Measurements from ENCODE around the gene RANBP1. TPM values are rescaled to one million over a fixed set of nuclear protein-coding genes. Genes with fewer than 3 reads are reported as not detected.
A peak's percentile ranks its signal among the peaks of the same experiment; 100 is the strongest.

RANBP1 gene
- total RNA-seq, 1 donor: 191 TPM

DNA sequence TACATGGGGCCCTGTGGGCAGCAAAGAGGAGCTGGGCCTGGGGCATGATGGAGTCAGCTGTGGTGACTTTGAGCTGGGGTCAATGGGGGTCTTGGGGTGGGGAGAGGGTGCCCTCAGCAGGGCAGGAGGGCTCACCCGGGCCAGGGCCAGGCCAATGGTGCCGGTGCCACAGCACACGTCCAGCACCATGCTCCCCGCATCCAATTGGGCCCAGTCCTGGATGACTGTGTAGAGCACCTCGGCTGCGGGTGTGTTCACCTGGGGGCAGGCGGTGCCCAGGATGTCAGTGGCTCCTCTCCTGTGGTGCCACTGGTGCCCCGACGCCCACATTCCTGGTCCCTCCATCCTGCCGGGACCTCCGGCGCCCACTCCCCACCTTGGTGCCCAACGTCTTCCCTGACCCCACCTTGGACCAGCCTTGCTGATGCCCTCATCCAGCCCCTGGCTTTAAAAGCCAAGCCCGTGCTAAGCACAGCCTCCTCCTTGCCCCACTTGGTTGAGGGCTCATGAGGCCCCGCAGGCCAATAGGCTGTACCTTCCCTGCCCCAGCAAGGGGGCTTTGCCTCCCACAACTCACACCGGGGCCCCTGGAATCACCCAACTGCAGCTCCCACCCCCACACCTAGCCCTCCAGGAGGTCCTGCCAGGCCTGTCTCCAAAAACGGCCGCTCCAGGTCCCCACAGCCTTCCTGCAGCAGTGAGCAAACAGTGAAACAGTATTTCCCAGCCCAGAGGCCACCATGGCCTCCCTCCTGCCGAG lies 2.2 kb upstream of the RANBP1 start:
- TF ChIP-seq, protein P1, sequence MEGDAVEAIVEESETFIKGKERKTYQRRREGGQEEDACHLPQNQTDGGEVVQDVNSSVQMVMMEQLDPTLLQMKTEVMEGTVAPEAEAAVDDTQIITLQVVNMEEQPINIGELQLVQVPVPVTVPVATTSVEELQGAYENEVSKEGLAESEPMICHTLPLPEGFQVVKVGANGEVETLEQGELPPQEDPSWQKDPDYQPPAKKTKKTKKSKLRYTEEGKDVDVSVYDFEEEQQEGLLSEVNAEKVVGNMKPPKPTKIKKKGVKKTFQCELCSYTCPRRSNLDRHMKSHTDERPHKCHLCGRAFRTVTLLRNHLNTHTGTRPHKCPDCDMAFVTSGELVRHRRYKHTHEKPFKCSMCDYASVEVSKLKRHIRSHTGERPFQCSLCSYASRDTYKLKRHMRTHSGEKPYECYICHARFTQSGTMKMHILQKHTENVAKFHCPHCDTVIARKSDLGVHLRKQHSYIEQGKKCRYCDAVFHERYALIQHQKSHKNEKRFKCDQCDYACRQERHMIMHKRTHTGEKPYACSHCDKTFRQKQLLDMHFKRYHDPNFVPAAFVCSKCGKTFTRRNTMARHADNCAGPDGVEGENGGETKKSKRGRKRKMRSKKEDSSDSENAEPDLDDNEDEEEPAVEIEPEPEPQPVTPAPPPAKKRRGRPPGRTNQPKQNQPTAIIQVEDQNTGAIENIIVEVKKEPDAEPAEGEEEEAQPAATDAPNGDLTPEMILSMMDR (IDR thresholded peaks at IDR 0.05; ENCODE audit: insufficient read depth, low read length): no peak
- no peak for DNase-seq (ENCODE audit: low read depth)
- H3K4me3 ChIP-seq (ENCODE audit: low read depth, low read length): no peak overlapping the region

DNA sequence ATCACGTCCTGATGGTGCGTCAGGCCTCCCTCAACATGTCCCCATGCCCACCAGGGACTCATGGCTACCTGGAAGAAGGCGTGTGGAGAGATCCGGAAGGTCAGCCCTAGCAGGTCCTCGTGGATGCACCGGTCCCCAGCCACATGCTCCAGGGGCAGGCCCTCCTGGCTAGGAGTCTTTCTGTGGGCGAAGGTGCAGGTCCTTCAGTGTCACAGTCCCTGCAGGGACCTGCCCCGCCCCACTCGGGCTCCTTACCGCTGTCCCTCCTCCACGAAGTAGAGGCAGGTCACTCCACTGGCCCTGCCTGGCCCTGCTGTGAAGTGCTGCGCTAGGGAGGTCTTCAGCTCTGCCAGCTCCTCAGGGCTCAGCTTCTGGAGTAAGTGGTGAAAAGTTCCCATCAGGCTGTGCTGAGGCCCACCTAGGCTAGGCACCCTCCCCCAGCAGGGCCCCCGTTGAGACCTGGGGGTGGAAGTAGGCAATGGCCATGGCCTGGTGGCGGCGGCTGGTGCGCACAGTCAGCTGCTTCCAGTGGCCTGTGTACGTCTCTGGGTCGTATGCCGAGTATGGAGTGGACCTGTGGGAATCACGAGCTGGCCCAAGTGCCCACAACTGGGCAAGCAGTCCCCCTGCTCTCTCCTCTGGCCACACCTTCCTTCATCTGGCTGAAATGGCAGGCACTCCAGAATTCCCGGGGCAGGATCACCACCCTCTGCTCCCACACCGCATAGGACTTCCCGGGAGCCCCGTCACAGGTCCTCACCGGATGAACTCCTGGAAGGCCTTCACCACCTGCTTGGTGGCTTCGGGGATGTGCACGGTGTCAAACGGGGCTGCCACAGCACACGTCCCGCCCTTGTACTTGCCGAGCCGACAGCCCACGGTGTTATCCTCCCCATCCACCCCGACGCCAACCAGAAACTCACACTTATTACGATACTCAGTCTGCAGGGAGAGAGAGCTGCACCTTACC lies 1.1 kb upstream of the RANBP1 start:
- TF ChIP-seq, protein P1 (IDR thresholded peaks at IDR 0.05; ENCODE audit: insufficient read depth, low read length): no peak
- DNase-seq (ENCODE audit: low read depth): no peak
- no peak overlapping the region for H3K4me3 ChIP-seq (ENCODE audit: low read depth, low read length)

DNA sequence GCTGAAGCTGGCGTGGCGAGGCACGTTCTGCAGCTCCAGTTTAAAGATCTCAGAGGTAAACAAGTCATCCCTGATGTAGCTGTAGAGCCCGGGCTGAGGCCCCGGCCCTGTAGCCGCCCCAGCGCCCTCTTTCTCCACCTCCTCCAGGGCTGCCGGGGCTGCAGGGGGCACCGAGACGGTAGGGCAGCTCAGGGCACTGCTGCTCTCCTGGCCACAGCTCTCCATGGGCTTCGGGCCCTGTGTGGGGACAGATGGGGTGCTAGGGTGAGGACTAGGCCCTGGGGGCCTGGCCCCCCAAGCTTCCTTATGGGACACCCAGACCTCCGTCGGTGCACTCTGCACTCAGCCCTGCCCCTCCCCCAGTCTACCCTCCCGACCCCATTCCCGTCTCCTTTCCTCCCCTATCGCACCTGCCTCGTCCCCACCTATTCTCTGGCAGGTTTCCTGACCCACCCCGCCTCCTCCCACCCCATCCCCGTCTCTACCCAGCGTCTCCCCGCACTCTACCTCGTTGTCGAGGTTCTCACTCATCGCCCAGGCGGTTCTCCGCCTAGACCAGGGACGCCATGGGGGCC lies 559 bp downstream of the RANBP1 start:
- DNase-seq (ENCODE audit: low read depth): no peak
- TF ChIP-seq, protein P1 (IDR thresholded peaks at IDR 0.05; ENCODE audit: insufficient read depth, low read length): no peak

DNA sequence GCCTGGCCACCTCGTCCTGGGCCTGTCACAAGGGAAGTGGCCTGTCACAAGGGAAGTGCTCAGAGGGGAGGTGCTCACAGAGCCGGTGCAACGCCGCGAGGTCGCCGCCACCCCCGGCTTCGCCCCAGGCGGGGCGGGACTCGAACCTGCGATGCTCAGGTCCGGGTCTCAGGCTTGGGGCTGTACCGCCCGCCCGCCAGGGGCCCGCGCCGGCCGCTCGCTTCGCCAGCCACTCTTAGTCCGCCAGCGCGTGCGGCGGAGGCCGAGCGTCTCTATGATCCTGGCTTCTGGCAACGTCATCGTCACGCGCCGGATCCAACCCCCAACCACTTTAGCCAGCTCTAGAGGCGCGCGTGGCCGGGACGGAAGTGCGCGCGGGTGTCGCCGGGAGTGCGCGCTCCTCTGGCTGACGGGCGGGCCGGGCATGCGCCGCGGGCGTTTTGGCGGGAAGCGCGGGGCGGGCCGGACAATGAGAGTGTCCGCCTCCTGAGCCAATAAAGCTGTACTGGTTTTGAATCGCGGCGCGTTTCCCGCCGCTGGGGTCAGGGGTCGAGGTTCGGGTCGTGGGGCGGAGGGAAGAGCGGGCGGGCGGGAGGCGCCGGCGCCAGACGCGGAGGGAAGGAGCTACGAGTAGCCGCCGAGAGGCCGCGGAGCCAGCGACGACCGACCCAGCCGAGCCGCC lies 1.2 kb downstream of the RANBP1 start, which contains the start of gene TRMT2A:
Gene TRMT2A, minus strand, starts transcription at position 276 of the 682 bp plus-strand sequence. CDS start 320 bp downstream, outside the sequence.
- TF ChIP-seq, protein P1 (IDR thresholded peaks at IDR 0.05; ENCODE audit: insufficient read depth, low read length): no peak
- peak within 1 kb of the TSS; percentile 98 for H3K4me3 ChIP-seq (ENCODE audit: low read depth, low read length)

More for the DNA sequence above, 559 bp downstream of the RANBP1 start:
- H3K4me3 ChIP-seq (ENCODE audit: low read depth, low read length): peak overlapping the region; percentile 98

DNA sequence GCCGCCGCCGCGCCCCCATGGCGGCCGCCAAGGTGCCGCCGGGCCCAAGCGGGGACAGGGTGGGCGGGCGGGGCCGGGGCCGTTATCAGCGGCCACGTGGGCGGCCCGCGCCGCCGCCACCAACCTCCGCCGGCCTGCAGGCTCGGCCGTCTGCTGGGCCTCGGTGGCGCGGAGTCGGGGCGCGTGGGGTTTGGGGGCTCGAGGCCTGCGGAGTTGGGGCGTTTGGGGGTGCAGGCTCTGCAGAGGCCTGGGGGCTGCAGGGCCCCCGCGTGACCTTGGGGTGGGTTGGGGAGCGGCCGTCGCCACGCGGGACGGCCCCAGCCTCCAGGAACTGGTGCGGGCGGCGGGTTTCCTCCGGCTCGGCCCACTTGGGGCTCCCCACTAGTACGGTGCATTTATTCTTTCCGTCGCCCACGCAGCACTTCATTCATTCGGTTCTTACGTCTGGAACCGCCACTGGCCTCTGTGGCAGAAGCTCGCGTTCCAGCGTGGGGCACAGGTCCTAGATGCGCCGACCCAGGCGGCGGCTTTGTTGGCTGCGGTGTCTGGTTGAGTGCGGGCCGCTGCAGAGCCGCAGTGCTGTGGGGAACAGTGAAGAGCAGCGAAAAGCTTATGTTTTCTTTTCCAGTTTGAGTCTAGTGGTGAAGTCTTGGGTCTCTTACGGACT lies 1.9 kb downstream of the RANBP1 start:
- peak; percentile 14 for DNase-seq (ENCODE audit: low read depth)
- TF ChIP-seq, protein P1 (IDR thresholded peaks at IDR 0.05; ENCODE audit: insufficient read depth, low read length): no peak

More for the DNA sequence above, 1.2 kb downstream of the RANBP1 start, which contains the start of gene TRMT2A:
- peak; percentile 98 for DNase-seq (ENCODE audit: low read depth)

More for the DNA sequence above, 1.9 kb downstream of the RANBP1 start:
- peak overlapping the region; percentile 71 for H3K4me3 ChIP-seq (ENCODE audit: low read depth, low read length)
